Esophagus mucosa (tissue), 1 donor: ENCODE measurements around the gene AQR. TPM values are rescaled to one million over a fixed set of nuclear protein-coding genes. Genes with fewer than 3 reads are reported as not detected.
A peak's percentile ranks its signal among the peaks of the same experiment; 100 is the strongest.
"Not testable (repeated sequence)": the region's sequence is repeated elsewhere in the genome, so short reads cannot be mapped to it uniquely, and the experiment has no call there.

Experiments used
- ATAC-seq: fragments of 200-7000 bp; cut with Tn5 transposase; one replicate; pipeline ENCODE4 v1.9.1; 2020
- total RNA-seq: library from RNA; stranded (reverse); gene quantifications from one replicate; pipeline ENCODE4 v1.2.4, GENCODE V29; 2023
- donor health status: DM: yes; HTN: yes; CAD: no.

Gene AQR
- total RNA-seq, 1 donor from 2014 or later: 28.7 TPM

GRCh38 chr15:34869110-34869509, 100.4 kb downstream of the AQR start:
- ATAC-seq: no peak

DNA sequence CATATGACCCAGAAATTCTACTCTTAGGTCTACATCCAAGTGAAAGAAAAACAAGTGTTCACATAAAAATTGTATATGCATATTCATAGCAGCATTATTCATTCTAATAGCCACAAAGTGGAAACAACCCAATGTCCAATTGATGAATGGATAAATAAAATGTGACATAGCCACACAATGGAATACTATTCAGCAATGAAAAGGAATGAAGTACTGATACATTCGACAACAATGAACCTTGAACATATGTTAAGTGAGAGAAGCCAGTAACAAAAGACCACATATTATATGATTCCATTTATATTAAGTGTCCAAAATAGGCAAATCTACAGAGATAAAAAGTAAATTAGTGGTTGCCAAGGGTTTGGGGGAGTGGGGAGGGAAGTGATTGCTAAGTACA, 104.0 kb downstream of the AQR start:
- ATAC-seq: no peak

DNA sequence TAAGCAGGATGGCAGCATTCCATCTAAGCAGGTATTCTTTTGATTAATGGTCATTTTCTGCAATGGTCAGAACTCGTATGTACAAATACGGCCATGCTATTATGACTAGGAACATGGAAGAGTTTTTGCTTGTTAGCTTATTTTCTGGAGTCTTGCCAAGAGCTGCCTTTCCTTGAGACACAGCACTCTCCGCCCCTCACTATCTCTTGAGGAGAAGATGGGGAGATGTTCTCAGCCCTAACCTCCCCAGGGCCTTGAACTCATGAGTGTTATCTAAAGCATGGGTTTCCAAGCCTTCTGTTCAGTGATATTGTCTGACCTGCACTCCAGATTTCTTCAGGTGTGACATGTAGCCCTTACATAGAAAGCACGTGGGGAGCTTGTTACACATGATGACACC, 108.3 kb downstream of the AQR start:
- no peak for ATAC-seq

- peak; percentile 79 for ATAC-seq
Measured at GRCh38 chr15:34855893-34856292, 113.6 kb downstream of the AQR start.

DNA sequence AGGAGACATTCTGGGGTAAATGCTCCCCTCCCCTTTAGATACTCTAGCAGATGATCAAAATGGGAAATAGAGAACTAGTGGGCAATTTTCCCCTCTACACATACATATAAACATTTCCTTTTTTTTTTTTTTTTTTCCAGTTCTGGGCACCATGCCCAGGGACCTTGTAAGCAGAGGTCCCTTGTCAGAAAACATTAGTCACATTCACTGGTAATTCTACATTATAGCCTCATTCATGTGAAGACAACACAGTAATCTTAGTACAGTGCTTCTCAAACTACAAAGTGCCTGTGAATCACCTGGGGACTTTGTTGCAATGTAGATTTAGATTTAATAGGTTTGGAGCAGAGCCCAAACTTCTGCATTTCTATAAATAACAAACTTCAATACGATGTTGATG, 114.1 kb downstream of the AQR start:
- ATAC-seq: peak; percentile 62

DNA sequence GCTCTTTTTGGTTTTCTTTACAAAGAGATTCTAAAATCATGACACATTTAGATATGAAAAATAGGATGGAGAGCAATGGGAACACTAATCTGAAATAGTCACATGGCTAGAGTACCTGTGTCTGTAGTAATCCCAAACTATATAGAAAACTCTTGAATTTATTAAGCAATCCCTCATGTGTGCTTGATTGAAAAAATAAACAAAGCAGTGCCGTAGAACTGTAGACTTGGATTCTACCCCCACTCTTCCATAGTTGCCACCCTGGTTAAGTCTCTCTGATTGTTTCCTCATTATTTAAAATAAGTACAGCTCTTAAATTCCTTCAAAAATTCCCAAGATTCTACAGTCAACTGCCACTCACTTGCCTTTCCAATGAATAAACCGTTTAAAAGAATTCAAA, 115.3 kb downstream of the AQR start:
- no peak for ATAC-seq

DNA sequence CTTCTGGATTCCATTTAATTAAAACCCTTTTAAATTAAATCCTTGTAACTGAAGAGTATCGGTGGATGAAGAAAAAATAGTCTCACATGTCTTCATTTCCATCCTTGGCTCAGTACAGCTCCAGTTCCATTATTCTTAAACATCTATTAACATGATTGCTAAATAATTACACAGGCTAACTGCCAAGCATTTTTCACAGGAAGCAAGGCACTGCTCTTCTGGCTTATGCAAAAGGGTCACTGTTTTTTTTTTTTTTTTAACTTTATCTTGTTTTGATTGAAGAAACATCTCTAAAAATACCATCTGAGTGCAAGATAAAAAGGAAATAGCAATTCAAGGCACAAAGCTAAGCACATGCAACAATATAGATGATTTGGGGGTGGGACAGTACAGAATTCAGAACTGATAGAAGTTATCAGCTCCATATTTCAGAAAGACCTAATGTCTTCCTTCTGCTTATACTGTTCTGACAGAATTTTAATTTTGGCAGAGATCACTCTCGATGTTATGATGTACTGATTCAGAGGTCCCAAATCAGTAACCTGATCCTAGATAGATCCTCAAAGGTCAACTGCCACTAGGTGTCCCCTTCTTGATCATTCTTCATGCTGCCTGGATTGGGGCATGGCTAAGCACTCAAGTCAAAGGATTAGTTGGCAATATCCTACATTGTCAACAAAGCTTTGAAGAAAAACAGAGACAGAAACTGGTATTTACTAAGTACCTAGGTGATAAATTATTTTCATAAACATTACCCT, 116.4 kb downstream of the AQR start:
- no peak for ATAC-seq

GRCh38 chr15:34851751-34852150, 117.8 kb downstream of the AQR start:
- no peak for ATAC-seq

DNA sequence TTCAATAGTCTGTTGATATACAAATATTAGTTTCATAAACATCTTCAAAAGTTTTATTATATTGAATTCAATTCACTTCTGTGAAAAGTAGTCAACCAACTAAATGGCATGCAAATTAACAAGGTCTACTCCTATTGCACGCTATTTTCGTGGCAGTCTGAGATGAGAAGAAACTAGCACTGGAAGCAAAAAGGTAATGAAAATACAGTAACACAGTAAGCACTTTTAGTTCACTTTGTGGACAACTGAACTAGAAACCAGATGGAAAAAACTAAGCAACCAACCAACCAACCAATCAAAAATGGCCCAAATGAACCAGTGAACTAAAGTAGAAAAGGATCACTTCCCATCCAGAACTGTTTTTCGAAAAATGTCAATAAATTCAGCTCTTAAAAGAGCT, 118.5 kb downstream of the AQR start:
- ATAC-seq: no peak

DNA sequence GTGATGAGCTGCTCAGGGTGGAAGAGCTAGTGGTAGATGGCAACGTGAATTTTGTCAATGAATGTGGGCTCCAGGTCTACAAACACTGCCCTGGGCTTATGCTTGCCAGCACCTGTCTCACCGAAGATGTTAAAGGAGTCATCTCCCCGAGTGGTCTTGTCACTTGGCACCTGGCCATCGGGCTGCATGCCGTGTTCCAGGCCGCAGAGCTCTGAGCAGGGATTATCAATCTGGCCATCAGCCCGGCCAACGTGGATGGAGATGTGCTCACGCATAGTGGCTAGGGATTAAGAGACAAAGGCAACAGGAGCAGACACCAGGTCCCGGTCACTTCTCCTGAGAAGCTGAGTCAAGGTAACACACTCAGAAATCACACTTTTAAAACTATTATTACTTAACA, 119.4 kb downstream of the AQR start:
- no peak for ATAC-seq

DNA sequence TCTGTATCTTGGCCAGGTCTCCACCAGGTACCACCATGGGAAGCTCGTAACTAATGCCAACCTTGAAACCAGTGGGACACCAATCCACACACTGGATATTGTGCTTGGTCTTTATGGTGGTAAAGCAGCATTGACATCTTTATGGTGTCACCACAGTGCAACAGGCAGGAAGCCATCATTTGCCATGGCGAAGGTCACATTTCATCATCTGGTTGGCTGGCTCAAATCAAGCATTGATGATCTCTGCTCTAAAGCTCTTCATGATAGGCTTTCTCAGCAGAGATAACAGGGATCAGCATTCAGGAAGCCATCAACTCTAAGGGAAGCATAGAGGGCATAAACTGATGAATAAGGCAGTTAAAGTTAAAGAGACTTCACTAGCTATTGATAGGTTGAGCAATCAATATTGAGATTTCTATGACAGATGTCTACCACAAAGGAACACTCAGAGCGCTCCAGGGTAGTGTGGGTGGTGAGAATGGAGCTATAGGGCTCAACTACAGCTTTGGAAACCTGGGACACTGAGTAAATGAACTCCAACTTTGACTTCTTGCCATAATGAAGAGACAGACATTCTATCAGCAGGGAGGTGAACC, 120.1 kb downstream of the AQR start:
- ATAC-seq: no peak

DNA sequence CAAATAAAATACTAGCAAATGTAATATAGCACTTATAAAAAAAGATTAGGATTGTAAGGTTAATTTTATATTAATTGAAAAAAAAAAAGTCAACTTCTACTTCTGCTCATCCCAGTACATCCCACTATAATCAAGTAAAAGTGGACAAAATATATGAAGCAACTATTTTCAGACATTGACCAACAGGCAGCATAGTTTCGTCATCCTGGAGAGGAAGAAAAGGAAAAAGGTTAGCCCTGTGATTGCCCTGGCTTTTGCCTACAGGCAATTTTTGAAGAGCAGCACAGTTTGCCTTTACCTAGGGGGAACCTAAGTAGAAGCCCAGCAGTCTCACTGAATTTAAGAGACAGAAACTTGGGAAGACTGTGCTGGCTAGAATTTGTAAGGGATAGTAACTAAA, 121.9 kb downstream of the AQR start:
- no peak for ATAC-seq

- no peak for ATAC-seq
Measured at GRCh38 chr15:34841262-34841725, 128.2 kb downstream of the AQR start.

DNA sequence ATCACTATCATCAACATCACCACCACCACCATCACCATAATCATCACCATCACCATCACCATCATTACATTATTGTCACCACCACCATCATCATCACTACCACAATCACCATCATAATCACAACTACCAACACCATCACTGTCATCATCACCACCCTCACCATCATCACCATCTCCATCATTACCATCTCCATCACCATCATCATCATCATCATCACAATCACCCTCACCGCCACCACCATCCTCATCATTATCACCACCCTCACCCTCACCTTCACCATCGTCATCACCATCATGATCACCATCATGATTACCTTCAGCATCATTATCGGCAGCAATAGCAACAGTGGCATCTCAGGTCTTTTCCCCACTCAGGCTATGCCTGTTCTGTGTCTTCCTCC, 131.3 kb downstream of the AQR start:
- no peak for ATAC-seq

DNA sequence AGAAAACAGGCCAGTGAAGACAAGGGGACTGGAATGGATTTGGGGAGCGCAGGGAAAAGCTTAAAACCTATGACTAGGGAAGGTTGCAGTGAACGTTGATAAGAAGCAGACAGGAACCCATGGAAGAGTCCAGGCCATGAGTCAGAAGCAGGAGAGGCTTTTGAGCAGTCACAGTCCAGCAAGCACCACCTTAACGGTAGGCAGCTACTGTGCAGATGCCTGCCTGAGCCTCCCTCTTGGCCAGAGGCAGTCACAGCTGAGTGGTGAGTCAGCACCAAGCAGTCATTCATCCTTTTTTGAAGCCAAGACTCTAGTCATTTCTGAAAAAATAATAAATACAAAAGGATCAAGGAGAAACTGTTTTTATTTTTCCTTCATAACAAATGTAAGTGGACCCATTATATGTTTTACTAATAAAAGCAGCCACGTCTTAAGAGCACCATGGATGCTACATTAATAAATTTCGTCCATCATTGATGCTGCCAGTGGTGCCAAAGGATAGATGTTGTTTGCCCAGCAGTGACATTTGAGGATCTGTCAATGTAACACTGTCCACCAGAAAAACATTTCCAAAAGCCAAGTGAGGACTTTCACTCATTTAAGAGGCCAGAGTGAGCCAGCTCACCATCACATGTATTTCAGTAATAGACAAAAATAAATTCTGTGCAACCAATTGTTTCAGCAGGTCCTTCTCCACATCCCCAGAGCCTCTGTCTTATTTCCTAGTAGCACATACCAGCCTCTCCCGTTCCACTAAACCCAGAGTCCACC, 132.1 kb downstream of the AQR start:
- ATAC-seq: peak; percentile 92

GRCh38 chr15:34828145-34828911, 141.2 kb downstream of the AQR start:
- ATAC-seq: no peak

- ATAC-seq: no peak
Measured at GRCh38 chr15:34821831-34822230, 147.7 kb downstream of the AQR start.

DNA sequence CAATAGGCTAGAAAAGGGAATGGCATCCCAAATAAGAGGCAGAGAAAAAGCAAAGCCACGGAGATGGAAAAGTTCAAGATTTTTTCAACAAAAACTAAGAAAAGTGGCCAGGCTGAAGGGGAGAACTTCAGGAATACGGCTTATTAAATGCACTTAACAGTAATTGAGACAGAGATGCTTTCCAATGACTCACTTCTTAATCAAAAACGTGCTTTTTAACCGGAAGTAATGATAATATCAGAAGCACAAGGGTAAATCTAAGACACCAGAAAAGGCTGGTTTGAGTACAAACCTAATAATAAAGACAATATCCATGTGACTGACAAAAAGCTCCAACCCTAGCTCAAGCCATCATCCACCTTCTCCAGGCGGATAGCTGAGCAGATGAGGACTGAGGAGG, 149.4 kb downstream of the AQR start:
- no peak for ATAC-seq

- no peak for ATAC-seq
Measured at GRCh38 chr15:34818526-34818925, 151.0 kb downstream of the AQR start.

DNA sequence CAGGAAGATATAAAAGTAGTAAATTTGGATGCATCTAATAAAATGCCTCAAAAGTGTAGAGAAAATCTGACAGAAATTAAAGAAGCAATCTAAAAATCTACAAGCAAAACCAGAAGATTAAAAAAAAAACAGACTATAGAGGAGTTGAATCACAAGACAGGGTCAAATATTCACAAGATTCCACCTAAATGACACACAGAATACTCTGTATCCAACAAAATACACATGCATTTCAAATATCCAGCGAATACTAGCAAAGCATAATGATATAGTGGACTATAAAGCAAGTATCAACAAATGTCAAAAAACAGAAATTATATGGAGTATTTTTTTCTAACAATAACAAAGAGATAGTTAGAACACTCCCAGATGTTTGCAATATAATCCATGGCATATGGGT, 153.7 kb downstream of the AQR start:
- no peak for ATAC-seq

DNA sequence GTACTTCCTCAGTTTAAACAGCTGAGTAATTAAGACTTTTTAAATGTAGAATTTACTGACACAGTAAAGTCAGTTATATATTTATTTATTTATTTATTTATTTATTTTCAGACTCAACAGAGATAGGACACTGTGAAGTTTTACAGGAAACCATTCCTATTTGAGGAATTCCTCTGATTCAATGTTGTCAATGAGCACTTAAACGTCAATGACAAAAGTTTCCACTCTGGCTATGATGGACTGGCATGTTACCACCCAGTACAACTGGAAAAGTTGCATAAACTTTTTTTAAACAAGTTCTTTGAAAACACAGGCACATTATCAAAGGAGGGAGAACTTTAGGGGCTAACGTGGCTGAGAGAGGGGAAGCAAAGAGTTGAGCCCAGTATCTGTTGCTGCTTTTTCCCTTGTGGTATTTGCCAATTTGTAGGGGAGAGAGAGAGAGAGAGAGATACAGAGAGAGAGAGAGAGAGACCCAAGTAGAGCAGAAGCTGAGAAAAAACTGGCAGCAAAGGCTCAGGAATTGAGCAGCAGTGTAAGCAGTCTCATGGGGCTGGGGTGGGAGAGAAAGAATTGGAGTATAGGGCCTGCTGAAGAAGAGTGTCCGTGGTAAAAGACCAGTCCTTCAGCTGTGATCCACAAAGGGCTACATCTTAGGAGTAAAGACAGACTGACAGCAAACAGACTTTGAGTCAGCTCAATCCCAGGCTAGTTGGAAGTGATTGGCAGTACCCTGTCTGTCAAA, 155.9 kb downstream of the AQR start:
- no peak for ATAC-seq

DNA sequence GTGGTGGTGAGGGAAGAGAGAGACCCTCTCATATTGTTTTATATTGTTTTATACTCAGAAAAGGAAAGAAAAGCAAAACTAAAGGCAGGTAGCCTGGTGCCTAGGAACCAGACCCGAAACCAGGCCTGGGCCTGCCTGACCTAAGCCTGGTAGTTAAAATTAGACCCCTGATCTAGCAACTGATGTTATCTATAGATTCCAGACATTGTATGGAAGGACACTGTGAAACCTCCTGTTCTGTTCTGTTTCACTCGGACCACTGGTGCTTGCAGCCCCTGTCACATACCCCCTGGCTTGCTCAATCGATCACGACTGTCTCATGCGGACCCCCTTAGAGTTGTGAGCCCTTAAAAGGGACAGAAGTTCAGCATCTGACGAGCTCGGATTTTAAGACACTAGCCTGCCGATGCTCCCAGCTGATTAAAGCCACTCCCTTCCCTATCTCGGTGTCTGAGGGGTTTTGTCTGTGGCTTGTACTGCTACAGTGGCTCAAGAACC, 156.6 kb downstream of the AQR start:
- ATAC-seq: not testable (repeated sequence)
